SK-N-SH treated with all-trans-retinoic acid at 6 μM for 48 hours (cell line): ENCODE results near the gene PLVAP.

Experiments
- ATAC-seq: fragments of 200-7000 bp; cut with Tn5 transposase; 3 replicates; pipeline ENCODE4 v1.9.1; 2020; ENCODE audit warnings: mild to moderate bottlenecking, moderate library complexity
- ARNTL ChIP-seq: fragments of 450-650 bp; formaldehyde crosslinking; IDR thresholded peaks from 2 replicates; pipeline ENCODE4 v1.5.0; 2020; ENCODE audit warnings: low read depth, mild to moderate bottlenecking, moderate library complexity, borderline replicate concordance
- BACH2 ChIP-seq: fragments of 250-450 bp; sonication (Bioruptor Pico); IDR thresholded peaks from 2 replicates; pipeline ENCODE4 v1.9.0; 2021; ENCODE audit warnings: mild to moderate bottlenecking, borderline replicate concordance
- CSDC2 ChIP-seq: fragments of 250-450 bp; sonication (Bioruptor Pico); IDR thresholded peaks from 2 replicates; pipeline ENCODE4 v1.5.0; 2020; ENCODE audit warnings: mild to moderate bottlenecking, moderate library complexity
- ESRRG ChIP-seq: fragments of 250-450 bp; sonication (Bioruptor Pico); IDR thresholded peaks from 2 replicates; pipeline ENCODE4 v1.6.1; 2021; ENCODE audit warnings: mild to moderate bottlenecking
- ISL1 ChIP-seq: fragments of 250-450 bp; sonication (Bioruptor Pico); IDR thresholded peaks from 2 replicates; pipeline ENCODE4 v2.1.2; 2022; ENCODE audit warnings: mild to moderate bottlenecking, moderate library complexity
- OSR1 ChIP-seq: fragments of 250-450 bp; sonication (Bioruptor Pico); IDR thresholded peaks from 2 replicates; pipeline ENCODE4 v1.8.0; 2022; ENCODE audit warnings: moderate library complexity, mild to moderate bottlenecking, inconsistent platforms
- PPARA ChIP-seq: fragments of 250-450 bp; sonication (Bioruptor Pico); IDR thresholded peaks from 2 replicates; pipeline ENCODE4 v1.5.0; 2020; ENCODE audit warnings: mild to moderate bottlenecking, borderline replicate concordance
- RARB ChIP-seq: fragments of 250-450 bp; sonication (Bioruptor Pico); IDR thresholded peaks from 2 replicates; pipeline ENCODE4 v1.8.0; 2021; ENCODE audit warnings: mild to moderate bottlenecking, moderate library complexity
- SNAI2 ChIP-seq: fragments of 250-450 bp; sonication (Bioruptor Pico); IDR thresholded peaks from 2 replicates; pipeline ENCODE4 v1.5.0; 2020; ENCODE audit warnings: mild to moderate bottlenecking, moderate library complexity
- TCF4 ChIP-seq: fragments of 250-450 bp; sonication (Bioruptor Pico); IDR thresholded peaks from 2 replicates; pipeline ENCODE4 v1.8.0; 2021; ENCODE audit warnings: mild to moderate bottlenecking, moderate library complexity, borderline replicate concordance
- TOX ChIP-seq: fragments of 250-450 bp; sonication (Bioruptor Pico); IDR thresholded peaks from 2 replicates; pipeline ENCODE4 v1.8.0; 2021; ENCODE audit warnings: mild to moderate bottlenecking, moderate library complexity, borderline replicate concordance
- ZC3H10 ChIP-seq: fragments of 250-450 bp; sonication (Bioruptor Pico); IDR thresholded peaks from 2 replicates; pipeline ENCODE4 v1.5.1; 2021; ENCODE audit warnings: mild to moderate bottlenecking, moderate library complexity
- ZNF565 ChIP-seq: fragments of 450-650 bp; formaldehyde crosslinking; conservative IDR thresholded peaks from 2 replicates; pipeline ENCODE4 v1.5.0; 2020; ENCODE audit warnings: low read depth, mild to moderate bottlenecking, moderate library complexity
- ZNF70 ChIP-seq: fragments of 450-650 bp; formaldehyde crosslinking; IDR thresholded peaks from 2 replicates; pipeline ENCODE4 v1.5.0; 2020; ENCODE audit warnings: mild to moderate bottlenecking, moderate library complexity
- ZNF8 ChIP-seq: fragments of 450-650 bp; formaldehyde crosslinking; IDR thresholded peaks from 2 replicates; pipeline ENCODE4 v1.5.0; 2020; ENCODE audit warnings: mild to moderate bottlenecking, moderate library complexity
- TF ChIP-seq, protein P1 (sequence below): fragments of 250-450 bp; sonication (Bioruptor Pico); IDR thresholded peaks from 2 replicates; pipeline ENCODE4 v1.5.0; 2020; ENCODE audit warnings: mild to moderate bottlenecking, moderate library complexity
- TF ChIP-seq, protein P2 (sequence below): fragments of 250-450 bp; sonication (Bioruptor Pico); IDR thresholded peaks from 2 replicates; pipeline ENCODE4 v1.8.0; 2020; ENCODE audit warnings: mild to moderate bottlenecking, moderate library complexity, borderline replicate concordance
- TF ChIP-seq, protein P3 (sequence below): fragments of 250-450 bp; sonication (Bioruptor Pico); IDR thresholded peaks from 2 replicates; pipeline ENCODE4 v1.5.1; 2021; ENCODE audit warnings: mild to moderate bottlenecking, moderate library complexity
- TF ChIP-seq, protein P4 (sequence below): fragments of 250-450 bp; sonication (Bioruptor Pico); IDR thresholded peaks from 2 replicates; pipeline ENCODE4 v1.5.1; 2020; ENCODE audit warnings: low read depth, mild to moderate bottlenecking, moderate library complexity
- TF ChIP-seq, protein P5 (sequence below): fragments of 250-450 bp; sonication (Bioruptor Pico); IDR thresholded peaks from 2 replicates; pipeline ENCODE4 v1.8.0; 2021; ENCODE audit warnings: low read depth, mild to moderate bottlenecking, moderate library complexity, borderline replicate concordance

Gene PLVAP

DNA sequence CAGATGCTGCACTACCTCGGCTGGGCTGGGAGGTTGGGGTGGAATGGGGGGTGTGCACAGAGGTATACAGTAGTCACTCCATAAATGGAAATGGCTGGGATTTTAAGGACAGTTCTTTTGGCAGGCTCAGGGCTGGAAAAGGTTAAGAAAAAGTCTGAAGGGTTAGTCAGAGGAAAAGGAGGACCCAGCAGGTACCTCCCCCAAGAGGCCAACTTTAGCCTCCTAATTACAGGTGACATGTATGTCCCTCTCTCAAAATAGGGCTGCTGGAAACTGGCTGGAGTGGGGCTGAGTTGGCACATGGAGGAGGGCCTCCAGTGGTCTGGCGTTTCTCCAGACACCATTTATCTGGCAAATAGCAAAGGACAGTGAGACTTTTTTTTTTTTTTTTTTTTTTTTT, 15.9 kb upstream of the PLVAP start (continued):
- TF ChIP-seq ESRRG (CRISPR knock-in tag) (no peak), ARNTL (CRISPR knock-in tag) (no peak), ZNF8 (CRISPR knock-in tag) (no peak), CSDC2 (no peak), ZC3H10 (CRISPR knock-in tag) (no peak), ZNF565 (CRISPR knock-in tag) (no peak)
- TF ChIP-seq, protein P1, sequence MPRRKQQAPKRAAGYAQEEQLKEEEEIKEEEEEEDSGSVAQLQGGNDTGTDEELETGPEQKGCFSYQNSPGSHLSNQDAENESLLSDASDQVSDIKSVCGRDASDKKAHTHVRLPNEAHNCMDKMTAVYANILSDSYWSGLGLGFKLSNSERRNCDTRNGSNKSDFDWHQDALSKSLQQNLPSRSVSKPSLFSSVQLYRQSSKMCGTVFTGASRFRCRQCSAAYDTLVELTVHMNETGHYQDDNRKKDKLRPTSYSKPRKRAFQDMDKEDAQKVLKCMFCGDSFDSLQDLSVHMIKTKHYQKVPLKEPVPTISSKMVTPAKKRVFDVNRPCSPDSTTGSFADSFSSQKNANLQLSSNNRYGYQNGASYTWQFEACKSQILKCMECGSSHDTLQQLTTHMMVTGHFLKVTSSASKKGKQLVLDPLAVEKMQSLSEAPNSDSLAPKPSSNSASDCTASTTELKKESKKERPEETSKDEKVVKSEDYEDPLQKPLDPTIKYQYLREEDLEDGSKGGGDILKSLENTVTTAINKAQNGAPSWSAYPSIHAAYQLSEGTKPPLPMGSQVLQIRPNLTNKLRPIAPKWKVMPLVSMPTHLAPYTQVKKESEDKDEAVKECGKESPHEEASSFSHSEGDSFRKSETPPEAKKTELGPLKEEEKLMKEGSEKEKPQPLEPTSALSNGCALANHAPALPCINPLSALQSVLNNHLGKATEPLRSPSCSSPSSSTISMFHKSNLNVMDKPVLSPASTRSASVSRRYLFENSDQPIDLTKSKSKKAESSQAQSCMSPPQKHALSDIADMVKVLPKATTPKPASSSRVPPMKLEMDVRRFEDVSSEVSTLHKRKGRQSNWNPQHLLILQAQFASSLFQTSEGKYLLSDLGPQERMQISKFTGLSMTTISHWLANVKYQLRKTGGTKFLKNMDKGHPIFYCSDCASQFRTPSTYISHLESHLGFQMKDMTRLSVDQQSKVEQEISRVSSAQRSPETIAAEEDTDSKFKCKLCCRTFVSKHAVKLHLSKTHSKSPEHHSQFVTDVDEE (CRISPR knock-in tag): no peak
- TF ChIP-seq, protein P2, sequence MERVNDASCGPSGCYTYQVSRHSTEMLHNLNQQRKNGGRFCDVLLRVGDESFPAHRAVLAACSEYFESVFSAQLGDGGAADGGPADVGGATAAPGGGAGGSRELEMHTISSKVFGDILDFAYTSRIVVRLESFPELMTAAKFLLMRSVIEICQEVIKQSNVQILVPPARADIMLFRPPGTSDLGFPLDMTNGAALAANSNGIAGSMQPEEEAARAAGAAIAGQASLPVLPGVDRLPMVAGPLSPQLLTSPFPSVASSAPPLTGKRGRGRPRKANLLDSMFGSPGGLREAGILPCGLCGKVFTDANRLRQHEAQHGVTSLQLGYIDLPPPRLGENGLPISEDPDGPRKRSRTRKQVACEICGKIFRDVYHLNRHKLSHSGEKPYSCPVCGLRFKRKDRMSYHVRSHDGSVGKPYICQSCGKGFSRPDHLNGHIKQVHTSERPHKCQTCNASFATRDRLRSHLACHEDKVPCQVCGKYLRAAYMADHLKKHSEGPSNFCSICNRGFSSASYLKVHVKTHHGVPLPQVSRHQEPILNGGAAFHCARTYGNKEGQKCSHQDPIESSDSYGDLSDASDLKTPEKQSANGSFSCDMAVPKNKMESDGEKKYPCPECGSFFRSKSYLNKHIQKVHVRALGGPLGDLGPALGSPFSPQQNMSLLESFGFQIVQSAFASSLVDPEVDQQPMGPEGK (CRISPR knock-in tag): no peak

DNA sequence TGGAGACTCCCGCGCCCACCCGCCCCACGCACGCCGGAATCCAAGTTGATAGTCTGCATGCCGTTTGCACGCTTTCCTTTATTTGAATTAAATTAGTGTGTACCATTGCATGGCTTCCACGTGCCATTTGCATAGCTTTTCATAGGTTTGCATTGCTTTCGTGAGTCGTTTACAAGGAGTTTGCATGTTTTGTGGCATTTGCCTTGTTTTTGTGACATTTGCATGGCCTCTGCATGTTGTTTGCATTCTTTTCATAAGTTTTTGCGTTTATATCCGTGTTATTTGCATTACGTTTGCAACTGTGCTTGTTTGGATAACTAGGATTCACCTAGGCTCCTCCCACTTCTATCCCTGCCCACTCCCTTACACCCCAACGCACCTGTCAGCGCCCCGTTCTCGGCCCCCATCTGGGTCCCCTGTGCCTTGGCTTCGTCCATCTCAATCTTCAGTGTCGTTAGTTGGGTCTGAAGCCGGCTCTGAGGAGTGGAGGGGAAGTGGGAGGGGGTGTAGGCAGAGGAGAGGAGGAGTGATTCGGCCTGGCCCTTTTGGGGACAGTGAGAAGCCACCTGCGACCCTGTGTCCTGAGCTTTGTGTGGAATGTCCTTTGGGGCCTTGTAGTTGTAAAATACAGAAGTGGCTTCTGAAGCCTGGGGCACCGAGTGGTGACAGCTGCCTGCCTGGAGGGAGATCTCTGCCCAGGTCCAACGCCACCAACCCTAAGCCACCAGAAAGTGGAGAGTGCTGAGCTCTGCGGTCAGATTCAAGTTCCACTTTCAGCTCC, 14.4 kb upstream of the PLVAP start:
- ATAC-seq: peak; percentile 4
- TF ChIP-seq, protein P3, sequence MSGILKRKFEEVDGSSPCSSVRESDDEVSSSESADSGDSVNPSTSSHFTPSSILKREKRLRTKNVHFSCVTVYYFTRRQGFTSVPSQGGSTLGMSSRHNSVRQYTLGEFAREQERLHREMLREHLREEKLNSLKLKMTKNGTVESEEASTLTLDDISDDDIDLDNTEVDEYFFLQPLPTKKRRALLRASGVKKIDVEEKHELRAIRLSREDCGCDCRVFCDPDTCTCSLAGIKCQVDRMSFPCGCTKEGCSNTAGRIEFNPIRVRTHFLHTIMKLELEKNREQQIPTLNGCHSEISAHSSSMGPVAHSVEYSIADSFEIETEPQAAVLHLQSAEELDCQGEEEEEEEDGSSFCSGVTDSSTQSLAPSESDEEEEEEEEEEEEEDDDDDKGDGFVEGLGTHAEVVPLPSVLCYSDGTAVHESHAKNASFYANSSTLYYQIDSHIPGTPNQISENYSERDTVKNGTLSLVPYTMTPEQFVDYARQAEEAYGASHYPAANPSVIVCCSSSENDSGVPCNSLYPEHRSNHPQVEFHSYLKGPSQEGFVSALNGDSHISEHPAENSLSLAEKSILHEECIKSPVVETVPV (CRISPR knock-in tag): no peak
- TF ChIP-seq, protein P4, sequence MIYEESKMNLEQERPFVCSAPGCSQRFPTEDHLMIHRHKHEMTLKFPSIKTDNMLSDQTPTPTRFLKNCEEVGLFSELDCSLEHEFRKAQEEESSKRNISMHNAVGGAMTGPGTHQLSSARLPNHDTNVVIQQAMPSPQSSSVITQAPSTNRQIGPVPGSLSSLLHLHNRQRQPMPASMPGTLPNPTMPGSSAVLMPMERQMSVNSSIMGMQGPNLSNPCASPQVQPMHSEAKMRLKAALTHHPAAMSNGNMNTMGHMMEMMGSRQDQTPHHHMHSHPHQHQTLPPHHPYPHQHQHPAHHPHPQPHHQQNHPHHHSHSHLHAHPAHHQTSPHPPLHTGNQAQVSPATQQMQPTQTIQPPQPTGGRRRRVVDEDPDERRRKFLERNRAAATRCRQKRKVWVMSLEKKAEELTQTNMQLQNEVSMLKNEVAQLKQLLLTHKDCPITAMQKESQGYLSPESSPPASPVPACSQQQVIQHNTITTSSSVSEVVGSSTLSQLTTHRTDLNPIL (CRISPR knock-in tag): no peak
- TF ChIP-seq ZNF565 (CRISPR knock-in tag) (no peak), TOX (CRISPR knock-in tag) (no peak), OSR1 (CRISPR knock-in tag) (no peak), RARB (CRISPR knock-in tag) (no peak), ZNF8 (CRISPR knock-in tag) (no peak), PPARA (CRISPR knock-in tag) (no peak), SNAI2 (no peak), BACH2 (CRISPR knock-in tag) (no peak), ARNTL (CRISPR knock-in tag) (no peak), ISL1 (CRISPR knock-in tag) (no peak), ZNF70 (CRISPR knock-in tag) (no peak)
- TF ChIP-seq, protein P5, sequence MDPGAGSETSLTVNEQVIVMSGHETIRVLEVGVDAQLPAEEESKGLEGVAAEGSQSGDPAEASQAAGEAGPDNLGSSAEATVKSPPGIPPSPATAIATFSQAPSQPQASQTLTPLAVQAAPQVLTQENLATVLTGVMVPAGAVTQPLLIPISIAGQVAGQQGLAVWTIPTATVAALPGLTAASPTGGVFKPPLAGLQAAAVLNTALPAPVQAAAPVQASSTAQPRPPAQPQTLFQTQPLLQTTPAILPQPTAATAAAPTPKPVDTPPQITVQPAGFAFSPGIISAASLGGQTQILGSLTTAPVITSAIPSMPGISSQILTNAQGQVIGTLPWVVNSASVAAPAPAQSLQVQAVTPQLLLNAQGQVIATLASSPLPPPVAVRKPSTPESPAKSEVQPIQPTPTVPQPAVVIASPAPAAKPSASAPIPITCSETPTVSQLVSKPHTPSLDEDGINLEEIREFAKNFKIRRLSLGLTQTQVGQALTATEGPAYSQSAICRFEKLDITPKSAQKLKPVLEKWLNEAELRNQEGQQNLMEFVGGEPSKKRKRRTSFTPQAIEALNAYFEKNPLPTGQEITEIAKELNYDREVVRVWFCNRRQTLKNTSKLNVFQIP (CRISPR knock-in tag): no peak
- TF ChIP-seq, all 23 proteins: peak for 0

DNA sequence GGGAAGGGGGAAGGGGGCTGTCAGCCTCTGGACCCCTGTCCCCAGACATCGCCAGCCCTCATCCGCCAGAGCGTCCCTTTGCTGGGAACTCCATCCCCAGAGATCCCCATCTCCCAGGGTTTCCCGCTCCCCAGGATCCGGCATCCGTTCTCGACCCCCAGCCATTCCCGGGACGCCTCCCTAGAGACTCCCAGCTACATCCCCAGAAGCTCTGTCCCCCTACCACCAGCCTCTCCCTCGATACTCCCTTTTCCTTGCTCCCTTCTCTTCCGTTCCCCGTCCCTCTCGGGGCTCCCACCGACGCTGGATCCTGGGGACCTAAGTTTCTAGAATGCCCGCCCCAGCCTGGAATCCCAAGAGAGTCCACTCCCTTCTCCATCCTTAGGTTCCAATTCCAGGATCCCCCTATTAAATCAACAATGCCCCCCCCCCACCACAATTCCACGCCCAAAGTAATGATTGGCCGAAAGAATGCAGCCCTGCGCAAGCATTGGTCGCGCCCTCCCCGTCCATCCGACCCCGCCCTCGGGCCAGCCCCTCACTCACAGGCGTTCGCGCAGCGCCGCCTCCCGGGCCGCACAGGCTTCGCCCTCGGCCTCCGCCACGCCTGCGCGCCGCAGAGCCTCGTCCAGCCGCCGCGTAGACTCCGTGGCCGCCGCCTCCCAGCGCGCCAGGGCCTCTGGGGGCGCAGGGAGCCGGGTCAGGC, 13.7 kb upstream of the PLVAP start:
- TF ChIP-seq ZNF565 (CRISPR knock-in tag) (no peak), TCF4 (CRISPR knock-in tag) (no peak), ZNF8 (CRISPR knock-in tag) (no peak), ESRRG (CRISPR knock-in tag) (no peak)
- TF ChIP-seq, protein P3 (CRISPR knock-in tag): no peak
- peak; percentile 99 for ATAC-seq
